Right lung (tissue), 5 donors: Measurements from ENCODE around the gene ATG7. TPM values are rescaled to one million over a fixed set of nuclear protein-coding genes. Genes with fewer than 3 reads are reported as not detected.

Experiments
- DNase-seq, 2 donors: peaks; one replicate each; pipeline ENCODE4 v3.0.0-alpha.2; 2013
- polyA plus RNA-seq, 5 donors: library from polyadenylated mRNA; unstranded; fragments of 120-200 nt; gene quantifications; one replicate each; pipeline versions ENCODE4 v1.2.1 to v1.2.3, GENCODE V29; 2013; ENCODE audit warnings: inconsistent platforms in 1 of 5, low replicate concordance in 1 of 5; ENCODE audit not compliant: insufficient read length in 5 of 5, insufficient read depth in 1 of 5

The ATG7 gene
- polyA plus RNA-seq, 5 donors: 20.5 to 30.7 (median 27.1) TPM

- no peak for DNase-seq
These were observed 77.2 kb downstream of the ATG7 start for GRCh38 chr3:11349446-11349845.

- DNase-seq: no peak
These were observed 78.2 kb downstream of the ATG7 start for GRCh38 chr3:11350374-11350773.

GRCh38 chr3:11351451-11351850 is 79.3 kb downstream of the ATG7 start:
- no peak for DNase-seq

- no peak for DNase-seq
These were observed 84.1 kb downstream of the ATG7 start for GRCh38 chr3:11356269-11356668.

GRCh38 chr3:11362600-11362999 is 90.4 kb downstream of the ATG7 start:
- DNase-seq: no peak

- no peak for DNase-seq
These were observed 91.5 kb downstream of the ATG7 start for GRCh38 chr3:11363715-11364114.

- no peak for DNase-seq
These were observed 92.0 kb downstream of the ATG7 start for GRCh38 chr3:11364181-11364580.

GRCh38 chr3:11367143-11367693 is 95.0 kb downstream of the ATG7 start:
- peak; percentile 81 to 88 for DNase-seq

GRCh38 chr3:11370191-11370590 is 98.0 kb downstream of the ATG7 start:
- peak; percentile 79 to 89 for DNase-seq

GRCh38 chr3:11370966-11371365 is 98.8 kb downstream of the ATG7 start:
- DNase-seq: no peak

- no peak for DNase-seq
These were observed 99.5 kb downstream of the ATG7 start for GRCh38 chr3:11371747-11372146.

GRCh38 chr3:11373235-11373634 is 101.0 kb downstream of the ATG7 start:
- DNase-seq: no peak

- DNase-seq: no peak
These were observed 101.5 kb downstream of the ATG7 start for GRCh38 chr3:11373654-11374053.

GRCh38 chr3:11375333-11376088 is 103.3 kb downstream of the ATG7 start:
- no peak for DNase-seq

- DNase-seq: no peak
These were observed 105.5 kb downstream of the ATG7 start for GRCh38 chr3:11377719-11378118.

GRCh38 chr3:11379238-11379823 is 107.1 kb downstream of the ATG7 start:
- peak; percentile 55 to 76 for DNase-seq

GRCh38 chr3:11379824-11380701 is 107.9 kb downstream of the ATG7 start:
- peak; percentile 42 to 62 for DNase-seq

GRCh38 chr3:11381141-11381540 is 108.9 kb downstream of the ATG7 start:
- no peak for DNase-seq

- no peak for DNase-seq
These were observed 109.4 kb downstream of the ATG7 start for GRCh38 chr3:11381563-11381962.

- DNase-seq: no peak
These were observed 110.0 kb downstream of the ATG7 start for GRCh38 chr3:11382146-11382745.

- no peak for DNase-seq
These were observed 111.9 kb downstream of the ATG7 start for GRCh38 chr3:11384074-11384473.

GRCh38 chr3:11385326-11385725 is 113.1 kb downstream of the ATG7 start:
- DNase-seq: no peak
